Stimulated activated naive CD8-positive, alpha-beta T cell treated with anti-CD3 and anti-CD28 coated beads, Interleukin-15, Interleukin-2, amounts not matched to agents 100 U/mL and 50 U/mL, for 24 hours (primary cell): ENCODE results near the gene MYO1F.
"Not testable (repeated sequence)": the region's sequence is repeated elsewhere in the genome, so short reads cannot be mapped to it uniquely, and the experiment has no call there.

Source experiments
- ATAC-seq: fragments of 150-1000 bp; cut with Tn5 transposase; one replicate; pipeline ENCODE4 v1.10.0; 2021
- DNase-seq: peaks from one replicate; pipeline ENCODE4 v3.0.0; 2021

MYO1F gene

GRCh38 chr19:8564866-8565265 is 12.4 kb downstream of the MYO1F start:
- DNase-seq, ATAC-seq: not testable (repeated sequence)

GRCh38 chr19:8561075-8561764 is 16.0 kb downstream of the MYO1F start:
- ATAC-seq (peak; percentile 28), DNase-seq (no peak)

- ATAC-seq = no peak
- no peak for DNase-seq
Measured at GRCh38 chr19:8558325-8558724, 18.9 kb downstream of the MYO1F start.

GRCh38 chr19:8557642-8558238 is 19.5 kb downstream of the MYO1F start:
- no peak for DNase-seq
- ATAC-seq = no peak

GRCh38 chr19:8553729-8554128 is 23.5 kb downstream of the MYO1F start:
- ATAC-seq, DNase-seq: not testable (repeated sequence)

GRCh38 chr19:8552810-8553209 is 24.4 kb downstream of the MYO1F start:
- no peak for DNase-seq
- peak; percentile 40 for ATAC-seq

- ATAC-seq (no peak), DNase-seq (no peak)
Measured at GRCh38 chr19:8550070-8550469, 27.2 kb downstream of the MYO1F start.

GRCh38 chr19:8545743-8546142 is 31.5 kb downstream of the MYO1F start:
- DNase-seq = no peak
- no peak for ATAC-seq

GRCh38 chr19:8544168-8544567 is 33.1 kb downstream of the MYO1F start:
- DNase-seq = no peak
- no peak for ATAC-seq

GRCh38 chr19:8539621-8540149 is 37.6 kb downstream of the MYO1F start:
- ATAC-seq = no peak
- DNase-seq = no peak

- DNase-seq (no peak), ATAC-seq (no peak)
Measured at GRCh38 chr19:8537099-8537498, 40.1 kb downstream of the MYO1F start.

GRCh38 chr19:8536282-8536681 is 41.0 kb downstream of the MYO1F start:
- DNase-seq = no peak

GRCh38 chr19:8532225-8532624 is 45.0 kb downstream of the MYO1F start:
- no peak for DNase-seq
- ATAC-seq = no peak

More at GRCh38 chr19:8536282-8536681, 41.0 kb downstream of the MYO1F start:
- ATAC-seq = no peak

GRCh38 chr19:8531470-8531869 is 45.8 kb downstream of the MYO1F start:
- no peak for DNase-seq
- no peak for ATAC-seq

GRCh38 chr19:8530061-8530679 is 47.1 kb downstream of the MYO1F start:
- DNase-seq (no peak), ATAC-seq (no peak)

- DNase-seq (no peak), ATAC-seq (no peak)
Measured at GRCh38 chr19:8529369-8530006, 47.8 kb downstream of the MYO1F start.

- DNase-seq (no peak), ATAC-seq (no peak)
Measured at GRCh38 chr19:8528500-8528899, 48.7 kb downstream of the MYO1F start.

GRCh38 chr19:8526345-8527091 is 50.7 kb downstream of the MYO1F start:
- DNase-seq = no peak
- no peak for ATAC-seq

GRCh38 chr19:8525401-8525684 is 51.9 kb downstream of the MYO1F start:
- ATAC-seq (no peak), DNase-seq (no peak)

- ATAC-seq (no peak), DNase-seq (no peak)
Measured at GRCh38 chr19:8519388-8519787, 57.9 kb downstream of the MYO1F start.

GRCh38 chr19:8518536-8518935 is 58.7 kb downstream of the MYO1F start:
- ATAC-seq = no peak
- DNase-seq = no peak
